GM23338 (cell line): ENCODE results near the gene SAMD4A. TPM values are rescaled to one million over a fixed set of nuclear protein-coding genes. Genes with fewer than 3 reads are reported as not detected.

Source experiments
- ATAC-seq: fragments of 200-7000 bp; cut with Tn5 transposase; 3 replicates; pipeline ENCODE4 v1.9.1; 2020
- DNase-seq: peaks from one replicate; pipeline ENCODE4 v3.0.0-alpha.2; 2015; ENCODE audit warnings: low spot score
- H2AFZ ChIP-seq: fragments of 200-600 bp; sonication (generic); 2 replicates; pipeline ENCODE4 v1.8.0; 2016; ENCODE audit warnings: antibody characterized with exemption, mild to moderate bottlenecking, moderate library complexity
- H3F3A ChIP-seq: fragments of 200-600 bp; sonication (generic); replicated peaks from 2 replicates; pipeline ENCODE4 v1.8.0; 2017; ENCODE audit warnings: antibody characterized with exemption, mixed run types, low read depth
- H3K27ac ChIP-seq: fragments of 200-600 bp; sonication (generic); 2 replicates; pipeline ENCODE4 v1.6.1; 2016; ENCODE audit warnings: low read depth
- H3K27me3 ChIP-seq: fragments of 200-600 bp; sonication (generic); 2 replicates; pipeline ENCODE4 v1.8.0; 2016; ENCODE audit warnings: mild to moderate bottlenecking, mixed run types, moderate library complexity; ENCODE audit not compliant: insufficient read depth
- H3K36me3 ChIP-seq: fragments of 200-600 bp; sonication (generic); 2 replicates; pipeline ENCODE4 v1.8.0; 2016; ENCODE audit warnings: mild to moderate bottlenecking; ENCODE audit not compliant: insufficient read depth
- H3K4me1 ChIP-seq: fragments of 200-600 bp; sonication (generic); 2 replicates; pipeline ENCODE4 v1.8.0; 2016; ENCODE audit warnings: mild to moderate bottlenecking, moderate library complexity; ENCODE audit not compliant: insufficient read depth
- H3K4me2 ChIP-seq: fragments of 200-600 bp; sonication (generic); 2 replicates; pipeline ENCODE4 v1.7.1; 2017; ENCODE audit warnings: mixed run types
- H3K4me3 ChIP-seq: fragments of 200-600 bp; sonication (generic); 2 replicates; pipeline ENCODE4 v1.6.1; 2016; ENCODE audit warnings: mixed run types
- H3K79me2 ChIP-seq: fragments of 200-600 bp; sonication (generic); replicated peaks from 2 replicates; pipeline ENCODE4 v1.8.0; 2017; ENCODE audit warnings: mild to moderate bottlenecking; ENCODE audit not compliant: insufficient read depth
- H3K9me2 ChIP-seq: fragments of 200-600 bp; sonication (generic); 2 replicates; pipeline ENCODE4 v1.8.0; 2017; ENCODE audit not compliant: insufficient read depth
- H4K20me1 ChIP-seq: fragments of 200-600 bp; sonication (generic); replicated peaks from 2 replicates; pipeline ENCODE4 v1.8.0; 2017; ENCODE audit warnings: mild to moderate bottlenecking; ENCODE audit not compliant: insufficient read depth
- H3K27ac Mint-ChIP-seq: 2 replicates; pipeline ENCODE4 v1.8.0; 2020; ENCODE audit warnings: inconsistent platforms, mild to moderate bottlenecking, moderate library complexity, mixed read lengths
- H3K27me3 Mint-ChIP-seq: 3 replicates; pipeline ENCODE4 v1.8.0; 2022; ENCODE audit warnings: low read depth, mild to moderate bottlenecking, moderate library complexity, mixed read lengths, inconsistent platforms; ENCODE audit not compliant: insufficient read depth, poor library complexity
- H3K36me3 Mint-ChIP-seq: 3 replicates; pipeline ENCODE4 v1.8.0; 2021; ENCODE audit warnings: low read depth, mild to moderate bottlenecking, inconsistent platforms, moderate library complexity, mixed read lengths
- H3K4me1 Mint-ChIP-seq: 3 replicates; pipeline ENCODE4 v1.8.0; 2020; ENCODE audit warnings: mild to moderate bottlenecking, inconsistent platforms, mixed read lengths
- H3K4me3 Mint-ChIP-seq: 3 replicates; pipeline ENCODE4 v1.8.0; 2021; ENCODE audit warnings: moderate library complexity, mild to moderate bottlenecking, inconsistent platforms, mixed read lengths
- H3K9me3 Mint-ChIP-seq: 3 replicates; pipeline ENCODE4 v1.8.0; 2020; ENCODE audit warnings: moderate library complexity, mild to moderate bottlenecking, inconsistent platforms, mixed read lengths
- CREB1 ChIP-seq: fragments of 250-450 bp; sonication (Bioruptor Pico); IDR thresholded peaks from 2 replicates; pipeline ENCODE4 v1.5.0; 2020; ENCODE audit warnings: low read depth, mild to moderate bottlenecking, moderate library complexity
- EZH2 ChIP-seq: fragments of 200-600 bp; sonication (generic); IDR thresholded peaks from one replicate; pipeline ENCODE4 v1.8.0; 2017; ENCODE audit warnings: antibody characterized with exemption, mild to moderate bottlenecking, low read depth; ENCODE audit not compliant: unreplicated experiment
- JUNB ChIP-seq: IDR thresholded peaks from one replicate; pipeline ENCODE4 v1.6.1; 2016; ENCODE audit warnings: antibody characterized with exemption; ENCODE audit not compliant: unreplicated experiment
- POLR2AphosphoS5 ChIP-seq: IDR thresholded peaks from 2 replicates; pipeline ENCODE4 v1.6.1; 2016; ENCODE audit warnings: antibody characterized with exemption, low read depth
- polyA plus RNA-seq: library from polyadenylated mRNA; unstranded; fragments of >200 nt; fragmentation: Nextera tagmentation; extraction: Ambion mirVana; gene quantifications from 2 replicates; pipeline ENCODE4 v1.2.1, GENCODE V29; 2016
- total RNA-seq: library from RNA; depleted of rRNA; stranded (reverse); fragments of >200 nt; shearing (Covaris generic); gene quantifications from 2 replicates; pipeline ENCODE4 v1.2.3, GENCODE V29; 2014
- TF ChIP-seq, protein P1 (sequence below): IDR thresholded peaks from 2 replicates; pipeline ENCODE4 v1.6.1; 2016; ENCODE audit warnings: antibody characterized with exemption
- TF ChIP-seq, protein P2 (sequence below): fragments of 250-450 bp; sonication (Bioruptor Pico); IDR thresholded peaks from 2 replicates; pipeline ENCODE4 v1.5.0; 2020; ENCODE audit warnings: mild to moderate bottlenecking, moderate library complexity
- TF ChIP-seq, protein P3 (sequence below), 2 experiments: fragments of 200-600 bp in 1 of 2; sonication (generic) in 1 of 2; conservative IDR thresholded peaks; 2 replicates each; pipeline versions ENCODE4 v1.5.1 to v1.6.1; 2016 to 2017; ENCODE audit warnings: antibody characterized with exemption in 2 of 2, low read depth in 2 of 2, mild to moderate bottlenecking in 2 of 2, moderate library complexity in 1 of 2
- TF ChIP-seq, protein P4 (sequence below): IDR thresholded peaks from one replicate; pipeline ENCODE4 v1.6.1; 2018; ENCODE audit warnings: antibody characterized with exemption; ENCODE audit not compliant: unreplicated experiment

Gene SAMD4A
- total and polyA plus RNA-seq, 2 experiments from 2014 or later = 1.6 to 6.9 TPM

DNA sequence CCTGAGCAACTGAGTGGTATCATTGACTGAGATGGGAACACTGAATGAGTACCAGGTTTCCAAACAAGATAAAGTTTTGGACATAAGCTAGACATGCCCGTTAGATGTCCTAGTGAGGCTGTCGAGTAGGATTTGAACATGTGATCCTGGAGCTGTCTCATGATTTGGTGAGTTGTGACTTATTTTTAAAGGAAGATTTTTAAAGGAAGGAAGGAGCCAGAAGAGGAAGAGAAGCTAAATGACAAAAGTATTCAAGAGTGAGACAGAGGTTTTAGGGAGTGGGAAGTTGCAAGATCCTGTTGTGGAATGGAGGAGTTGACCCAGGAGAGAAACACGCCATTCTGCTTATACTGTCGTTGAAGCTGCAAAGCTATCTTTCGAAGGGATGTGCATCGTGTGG lies 82.1 kb downstream of the SAMD4A start:
- no peaks in the 10 kb centered on the region for H3K36me3 ChIP-seq
- H3K9me2 ChIP-seq = no peaks in the 10 kb centered on the region
- H3K36me3 Mint-ChIP-seq = no peaks in the 10 kb centered on the region
- H3K27ac ChIP-seq = no peak overlapping the region
- no peaks in the 10 kb centered on the region for H3F3A ChIP-seq
- no peak for ATAC-seq
- H3K4me3 ChIP-seq = no peak overlapping the region
- H3K4me3 Mint-ChIP-seq = no peak overlapping the region
- no peaks in the 10 kb centered on the region for H3K27me3 Mint-ChIP-seq
- no peak for TF ChIP-seq JUNB
- no peak for TF ChIP-seq EZH2
- DNase-seq = no peak
- H4K20me1 ChIP-seq = no peaks in the 10 kb centered on the region
- H3K4me1 Mint-ChIP-seq = peaks cover 31% of the 10 kb centered on the region
- H3K4me1 ChIP-seq = peaks cover 24% of the 10 kb centered on the region
- no peaks in the 10 kb centered on the region for H3K9me3 Mint-ChIP-seq
- no peaks in the 10 kb centered on the region for H3K27me3 ChIP-seq
- H3K79me2 ChIP-seq = no peaks in the 10 kb centered on the region
- H3K27ac Mint-ChIP-seq = no peak overlapping the region
- H2AFZ ChIP-seq = no peak overlapping the region
- no peak overlapping the region for H3K4me2 ChIP-seq

DNA sequence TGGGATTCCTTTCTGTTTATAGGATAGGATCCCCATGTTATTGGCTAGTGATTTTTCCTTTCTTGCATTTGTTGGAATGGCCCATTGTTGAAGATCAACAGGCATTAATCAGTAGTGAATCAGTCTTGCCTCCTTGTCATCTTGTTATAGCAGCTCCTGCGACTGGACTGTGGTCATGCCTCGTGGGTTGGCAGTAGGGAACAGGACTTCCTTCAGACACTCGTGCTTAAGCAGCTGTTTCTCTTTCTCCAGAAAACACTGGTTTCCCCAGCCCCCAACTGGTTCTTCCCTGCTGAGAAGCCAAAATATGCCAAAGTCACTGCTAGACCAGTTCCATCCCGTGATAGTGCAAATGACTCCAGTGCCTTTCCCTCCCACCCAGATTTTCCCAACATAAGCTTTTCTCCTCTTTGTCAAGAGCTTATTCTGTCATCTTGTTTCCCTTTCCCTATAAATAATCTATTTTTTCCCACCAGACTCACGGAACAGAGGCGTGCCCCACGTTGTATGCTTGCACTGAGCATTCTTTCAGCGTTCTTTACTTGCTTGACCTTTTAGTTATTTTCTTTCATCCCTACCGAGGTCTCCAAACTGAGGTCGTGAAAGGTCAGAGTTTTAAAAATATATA lies 83.5 kb downstream of the SAMD4A start:
- DNase-seq = peak; percentile 35
- Histone ChIP-seq H3K4me1 (peaks cover 24% of the 10 kb centered on the region), H3F3A (no peaks in the 10 kb centered on the region), H3K27me3 (no peaks in the 10 kb centered on the region), H3K4me2 (peak overlapping the region; percentile 53; the same call in 1 of the 2 replicates), H3K79me2 (no peaks in the 10 kb centered on the region), H2AFZ (no peak overlapping the region), H4K20me1 (no peaks in the 10 kb centered on the region), H3K27ac (peak overlapping the region; percentile 72), H3K9me2 (no peaks in the 10 kb centered on the region), H3K4me3 (no peak overlapping the region), H3K36me3 (no peaks in the 10 kb centered on the region)
- Mint-ChIP-seq H3K4me1 (peaks cover 32% of the 10 kb centered on the region), H3K9me3 (no peaks in the 10 kb centered on the region), H3K27me3 (no peaks in the 10 kb centered on the region), H3K27ac (no peak overlapping the region; the same call in none of the 2 replicates), H3K36me3 (no peaks in the 10 kb centered on the region), H3K4me3 (no peak overlapping the region)
- no peak for ATAC-seq
- TF ChIP-seq POLR2AphosphoS5 = no peak
- TF ChIP-seq, protein P1, sequence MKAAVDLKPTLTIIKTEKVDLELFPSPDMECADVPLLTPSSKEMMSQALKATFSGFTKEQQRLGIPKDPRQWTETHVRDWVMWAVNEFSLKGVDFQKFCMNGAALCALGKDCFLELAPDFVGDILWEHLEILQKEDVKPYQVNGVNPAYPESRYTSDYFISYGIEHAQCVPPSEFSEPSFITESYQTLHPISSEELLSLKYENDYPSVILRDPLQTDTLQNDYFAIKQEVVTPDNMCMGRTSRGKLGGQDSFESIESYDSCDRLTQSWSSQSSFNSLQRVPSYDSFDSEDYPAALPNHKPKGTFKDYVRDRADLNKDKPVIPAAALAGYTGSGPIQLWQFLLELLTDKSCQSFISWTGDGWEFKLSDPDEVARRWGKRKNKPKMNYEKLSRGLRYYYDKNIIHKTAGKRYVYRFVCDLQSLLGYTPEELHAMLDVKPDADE = no peak
- no peak for TF ChIP-seq EZH2
- TF ChIP-seq, protein P2, sequence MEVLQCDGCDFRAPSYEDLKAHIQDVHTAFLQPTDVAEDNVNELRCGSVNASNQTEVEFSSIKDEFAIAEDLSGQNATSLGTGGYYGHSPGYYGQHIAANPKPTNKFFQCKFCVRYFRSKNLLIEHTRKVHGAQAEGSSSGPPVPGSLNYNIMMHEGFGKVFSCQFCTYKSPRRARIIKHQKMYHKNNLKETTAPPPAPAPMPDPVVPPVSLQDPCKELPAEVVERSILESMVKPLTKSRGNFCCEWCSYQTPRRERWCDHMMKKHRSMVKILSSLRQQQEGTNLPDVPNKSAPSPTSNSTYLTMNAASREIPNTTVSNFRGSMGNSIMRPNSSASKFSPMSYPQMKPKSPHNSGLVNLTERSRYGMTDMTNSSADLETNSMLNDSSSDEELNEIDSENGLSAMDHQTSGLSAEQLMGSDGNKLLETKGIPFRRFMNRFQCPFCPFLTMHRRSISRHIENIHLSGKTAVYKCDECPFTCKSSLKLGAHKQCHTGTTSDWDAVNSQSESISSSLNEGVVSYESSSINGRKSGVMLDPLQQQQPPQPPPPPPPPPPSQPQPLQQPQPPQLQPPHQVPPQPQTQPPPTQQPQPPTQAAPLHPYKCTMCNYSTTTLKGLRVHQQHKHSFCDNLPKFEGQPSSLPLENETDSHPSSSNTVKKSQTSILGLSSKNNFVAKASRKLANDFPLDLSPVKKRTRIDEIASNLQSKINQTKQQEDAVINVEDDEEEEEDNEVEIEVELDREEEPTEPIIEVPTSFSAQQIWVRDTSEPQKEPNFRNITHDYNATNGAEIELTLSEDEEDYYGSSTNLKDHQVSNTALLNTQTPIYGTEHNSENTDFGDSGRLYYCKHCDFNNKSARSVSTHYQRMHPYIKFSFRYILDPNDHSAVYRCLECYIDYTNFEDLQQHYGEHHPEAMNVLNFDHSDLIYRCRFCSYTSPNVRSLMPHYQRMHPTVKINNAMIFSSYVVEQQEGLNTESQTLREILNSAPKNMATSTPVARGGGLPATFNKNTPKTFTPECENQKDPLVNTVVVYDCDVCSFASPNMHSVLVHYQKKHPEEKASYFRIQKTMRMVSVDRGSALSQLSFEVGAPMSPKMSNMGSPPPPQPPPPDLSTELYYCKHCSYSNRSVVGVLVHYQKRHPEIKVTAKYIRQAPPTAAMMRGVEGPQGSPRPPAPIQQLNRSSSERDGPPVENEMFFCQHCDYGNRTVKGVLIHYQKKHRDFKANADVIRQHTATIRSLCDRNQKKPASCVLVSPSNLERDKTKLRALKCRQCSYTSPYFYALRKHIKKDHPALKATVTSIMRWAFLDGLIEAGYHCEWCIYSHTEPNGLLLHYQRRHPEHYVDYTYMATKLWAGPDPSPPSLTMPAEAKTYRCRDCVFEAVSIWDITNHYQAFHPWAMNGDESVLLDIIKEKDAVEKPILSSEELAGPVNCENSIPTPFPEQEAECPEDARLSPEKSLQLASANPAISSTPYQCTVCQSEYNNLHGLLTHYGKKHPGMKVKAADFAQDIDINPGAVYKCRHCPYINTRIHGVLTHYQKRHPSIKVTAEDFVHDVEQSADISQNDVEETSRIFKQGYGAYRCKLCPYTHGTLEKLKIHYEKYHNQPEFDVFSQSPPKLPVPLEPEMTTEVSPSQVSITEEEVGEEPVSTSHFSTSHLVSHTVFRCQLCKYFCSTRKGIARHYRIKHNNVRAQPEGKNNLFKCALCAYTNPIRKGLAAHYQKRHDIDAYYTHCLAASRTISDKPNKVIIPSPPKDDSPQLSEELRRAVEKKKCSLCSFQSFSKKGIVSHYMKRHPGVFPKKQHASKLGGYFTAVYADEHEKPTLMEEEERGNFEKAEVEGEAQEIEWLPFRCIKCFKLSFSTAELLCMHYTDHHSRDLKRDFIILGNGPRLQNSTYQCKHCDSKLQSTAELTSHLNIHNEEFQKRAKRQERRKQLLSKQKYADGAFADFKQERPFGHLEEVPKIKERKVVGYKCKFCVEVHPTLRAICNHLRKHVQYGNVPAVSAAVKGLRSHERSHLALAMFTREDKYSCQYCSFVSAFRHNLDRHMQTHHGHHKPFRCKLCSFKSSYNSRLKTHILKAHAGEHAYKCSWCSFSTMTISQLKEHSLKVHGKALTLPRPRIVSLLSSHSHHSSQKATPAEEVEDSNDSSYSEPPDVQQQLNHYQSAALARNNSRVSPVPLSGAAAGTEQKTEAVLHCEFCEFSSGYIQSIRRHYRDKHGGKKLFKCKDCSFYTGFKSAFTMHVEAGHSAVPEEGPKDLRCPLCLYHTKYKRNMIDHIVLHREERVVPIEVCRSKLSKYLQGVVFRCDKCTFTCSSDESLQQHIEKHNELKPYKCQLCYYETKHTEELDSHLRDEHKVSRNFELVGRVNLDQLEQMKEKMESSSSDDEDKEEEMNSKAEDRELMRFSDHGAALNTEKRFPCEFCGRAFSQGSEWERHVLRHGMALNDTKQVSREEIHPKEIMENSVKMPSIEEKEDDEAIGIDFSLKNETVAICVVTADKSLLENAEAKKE (CRISPR knock-in tag) = no peak
- TF ChIP-seq, protein P3, sequence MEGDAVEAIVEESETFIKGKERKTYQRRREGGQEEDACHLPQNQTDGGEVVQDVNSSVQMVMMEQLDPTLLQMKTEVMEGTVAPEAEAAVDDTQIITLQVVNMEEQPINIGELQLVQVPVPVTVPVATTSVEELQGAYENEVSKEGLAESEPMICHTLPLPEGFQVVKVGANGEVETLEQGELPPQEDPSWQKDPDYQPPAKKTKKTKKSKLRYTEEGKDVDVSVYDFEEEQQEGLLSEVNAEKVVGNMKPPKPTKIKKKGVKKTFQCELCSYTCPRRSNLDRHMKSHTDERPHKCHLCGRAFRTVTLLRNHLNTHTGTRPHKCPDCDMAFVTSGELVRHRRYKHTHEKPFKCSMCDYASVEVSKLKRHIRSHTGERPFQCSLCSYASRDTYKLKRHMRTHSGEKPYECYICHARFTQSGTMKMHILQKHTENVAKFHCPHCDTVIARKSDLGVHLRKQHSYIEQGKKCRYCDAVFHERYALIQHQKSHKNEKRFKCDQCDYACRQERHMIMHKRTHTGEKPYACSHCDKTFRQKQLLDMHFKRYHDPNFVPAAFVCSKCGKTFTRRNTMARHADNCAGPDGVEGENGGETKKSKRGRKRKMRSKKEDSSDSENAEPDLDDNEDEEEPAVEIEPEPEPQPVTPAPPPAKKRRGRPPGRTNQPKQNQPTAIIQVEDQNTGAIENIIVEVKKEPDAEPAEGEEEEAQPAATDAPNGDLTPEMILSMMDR (conservative IDR thresholded peaks at IDR 0.05; ENCODE audit: low read depth in 2 of 2) = no peak
- TF ChIP-seq CREB1 (CRISPR knock-in tag) = no peak
- TF ChIP-seq JUNB = no peak
- TF ChIP-seq, protein P4, sequence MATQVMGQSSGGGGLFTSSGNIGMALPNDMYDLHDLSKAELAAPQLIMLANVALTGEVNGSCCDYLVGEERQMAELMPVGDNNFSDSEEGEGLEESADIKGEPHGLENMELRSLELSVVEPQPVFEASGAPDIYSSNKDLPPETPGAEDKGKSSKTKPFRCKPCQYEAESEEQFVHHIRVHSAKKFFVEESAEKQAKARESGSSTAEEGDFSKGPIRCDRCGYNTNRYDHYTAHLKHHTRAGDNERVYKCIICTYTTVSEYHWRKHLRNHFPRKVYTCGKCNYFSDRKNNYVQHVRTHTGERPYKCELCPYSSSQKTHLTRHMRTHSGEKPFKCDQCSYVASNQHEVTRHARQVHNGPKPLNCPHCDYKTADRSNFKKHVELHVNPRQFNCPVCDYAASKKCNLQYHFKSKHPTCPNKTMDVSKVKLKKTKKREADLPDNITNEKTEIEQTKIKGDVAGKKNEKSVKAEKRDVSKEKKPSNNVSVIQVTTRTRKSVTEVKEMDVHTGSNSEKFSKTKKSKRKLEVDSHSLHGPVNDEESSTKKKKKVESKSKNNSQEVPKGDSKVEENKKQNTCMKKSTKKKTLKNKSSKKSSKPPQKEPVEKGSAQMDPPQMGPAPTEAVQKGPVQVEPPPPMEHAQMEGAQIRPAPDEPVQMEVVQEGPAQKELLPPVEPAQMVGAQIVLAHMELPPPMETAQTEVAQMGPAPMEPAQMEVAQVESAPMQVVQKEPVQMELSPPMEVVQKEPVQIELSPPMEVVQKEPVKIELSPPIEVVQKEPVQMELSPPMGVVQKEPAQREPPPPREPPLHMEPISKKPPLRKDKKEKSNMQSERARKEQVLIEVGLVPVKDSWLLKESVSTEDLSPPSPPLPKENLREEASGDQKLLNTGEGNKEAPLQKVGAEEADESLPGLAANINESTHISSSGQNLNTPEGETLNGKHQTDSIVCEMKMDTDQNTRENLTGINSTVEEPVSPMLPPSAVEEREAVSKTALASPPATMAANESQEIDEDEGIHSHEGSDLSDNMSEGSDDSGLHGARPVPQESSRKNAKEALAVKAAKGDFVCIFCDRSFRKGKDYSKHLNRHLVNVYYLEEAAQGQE = no peak
